A549 (cell line): ENCODE data around the gene GMDS.

Source experiments
- BHLHE40 ChIP-seq: IDR thresholded peaks from 2 replicates; pipeline ENCODE4 v1.6.1; 2012; ENCODE audit warnings: low read depth, low read length, inconsistent platforms
- CBX8 ChIP-seq: fragments of 200-600 bp; sonication (generic); IDR thresholded peaks from 2 replicates; pipeline ENCODE4 v1.6.1; 2016
- CEBPB ChIP-seq, 2 experiments: fragments of >200 bp in 1 of 2; sonication (Bioruptor Twin) in 1 of 2; formaldehyde crosslinking in 1 of 2; IDR thresholded peaks; 2 replicates each; pipeline ENCODE4 v1.6.1; 2012 to 2016
- CHD2 ChIP-seq: fragments of 150-350 bp; IDR thresholded peaks from 2 replicates; pipeline ENCODE4 v1.6.1; 2014; ENCODE audit warnings: low read length; ENCODE audit not compliant: partially characterized antibody
- EP300 ChIP-seq, 2 experiments: fragments of >200 bp; sonication (Bioruptor Twin); formaldehyde crosslinking; IDR thresholded peaks; 2 replicates in 1 of 2; 3 replicates in 1 of 2; pipeline ENCODE4 v1.6.1; 2016 to 2017
- KDM1A ChIP-seq: fragments of 200-600 bp; sonication (generic); IDR thresholded peaks from 2 replicates; pipeline ENCODE4 v1.6.1; 2016; ENCODE audit warnings: low read depth, mild to moderate bottlenecking
- NFE2L2 ChIP-seq: fragments of 150-350 bp; conservative IDR thresholded peaks from 2 replicates; pipeline ENCODE4 v1.6.1; 2014; ENCODE audit warnings: low read length
- POLR2A ChIP-seq: IDR thresholded peaks from 2 replicates; pipeline ENCODE4 v1.6.1; 2012; ENCODE audit warnings: mild to moderate bottlenecking, low read length
- RAD21 ChIP-seq, 2 experiments: fragments of >200 bp in 1 of 2; sonication (Bioruptor Twin) in 1 of 2; formaldehyde crosslinking in 1 of 2; IDR thresholded peaks in 1 of 2; conservative IDR thresholded peaks in 1 of 2; 2 replicates in 1 of 2; 3 replicates in 1 of 2; pipeline ENCODE4 v1.6.1; 2012 to 2018; ENCODE audit warnings: inconsistent platforms in 1 of 2
- RNF2 ChIP-seq: fragments of 200-600 bp; sonication (generic); IDR thresholded peaks from 2 replicates; pipeline ENCODE4 v1.6.1; 2016; ENCODE audit warnings: low read depth, mild to moderate bottlenecking, antibody characterized with exemption, moderate library complexity, borderline replicate concordance
- TFCP2L1 ChIP-seq: fragments of 250-450 bp; sonication (Bioruptor Pico); IDR thresholded peaks from 2 replicates; pipeline ENCODE4 v1.5.0; 2021; ENCODE audit warnings: mild to moderate bottlenecking
- USF2 ChIP-seq: fragments of 450-650 bp; IDR thresholded peaks from 2 replicates; pipeline ENCODE4 v1.6.1; 2014; ENCODE audit warnings: antibody characterized with exemption
- TF ChIP-seq, protein P1 (sequence below): fragments of >200 bp; sonication (Bioruptor Twin); formaldehyde crosslinking; IDR thresholded peaks from 3 replicates; pipeline ENCODE4 v1.5.1; 2016
- TF ChIP-seq, protein P2 (sequence below): fragments of 200-600 bp; sonication (generic); IDR thresholded peaks from 2 replicates; pipeline ENCODE4 v1.6.1; 2016; ENCODE audit warnings: antibody characterized with exemption, mild to moderate bottlenecking, moderate library complexity

DNA sequence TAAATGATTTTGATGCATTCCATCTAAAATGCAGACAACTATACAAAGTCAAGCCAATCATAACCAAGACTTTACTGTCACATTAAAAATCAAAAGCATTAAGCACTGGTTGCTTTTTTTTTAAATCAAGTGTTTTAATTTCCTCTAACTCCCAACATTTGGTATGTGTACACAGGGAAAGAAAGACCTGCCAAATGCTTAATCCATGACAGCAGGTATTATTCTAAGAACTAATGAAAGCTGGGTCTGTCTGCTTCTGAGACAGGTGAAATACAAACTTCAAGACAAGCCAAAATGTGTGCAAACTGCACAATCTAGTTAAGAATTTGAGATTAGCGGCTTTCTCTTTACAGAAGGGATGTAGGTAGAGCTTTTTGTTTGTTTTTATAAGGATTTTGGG is 126.1 kb downstream of the GMDS start:
- no peak for TF ChIP-seq CHD2
- TF ChIP-seq RAD21 (conservative IDR thresholded peaks at IDR 0.05 in 1 of 2, IDR thresholded peaks at IDR 0.05 in 1 of 2): no peak
- no peak for TF ChIP-seq EP300 (IDR thresholded peaks at IDR 0.05)
- no peak for TF ChIP-seq KDM1A
- TF ChIP-seq, protein P1, sequence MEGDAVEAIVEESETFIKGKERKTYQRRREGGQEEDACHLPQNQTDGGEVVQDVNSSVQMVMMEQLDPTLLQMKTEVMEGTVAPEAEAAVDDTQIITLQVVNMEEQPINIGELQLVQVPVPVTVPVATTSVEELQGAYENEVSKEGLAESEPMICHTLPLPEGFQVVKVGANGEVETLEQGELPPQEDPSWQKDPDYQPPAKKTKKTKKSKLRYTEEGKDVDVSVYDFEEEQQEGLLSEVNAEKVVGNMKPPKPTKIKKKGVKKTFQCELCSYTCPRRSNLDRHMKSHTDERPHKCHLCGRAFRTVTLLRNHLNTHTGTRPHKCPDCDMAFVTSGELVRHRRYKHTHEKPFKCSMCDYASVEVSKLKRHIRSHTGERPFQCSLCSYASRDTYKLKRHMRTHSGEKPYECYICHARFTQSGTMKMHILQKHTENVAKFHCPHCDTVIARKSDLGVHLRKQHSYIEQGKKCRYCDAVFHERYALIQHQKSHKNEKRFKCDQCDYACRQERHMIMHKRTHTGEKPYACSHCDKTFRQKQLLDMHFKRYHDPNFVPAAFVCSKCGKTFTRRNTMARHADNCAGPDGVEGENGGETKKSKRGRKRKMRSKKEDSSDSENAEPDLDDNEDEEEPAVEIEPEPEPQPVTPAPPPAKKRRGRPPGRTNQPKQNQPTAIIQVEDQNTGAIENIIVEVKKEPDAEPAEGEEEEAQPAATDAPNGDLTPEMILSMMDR: no peak
- no peak for TF ChIP-seq POLR2A
- no peak for TF ChIP-seq USF2
- TF ChIP-seq, protein P2, sequence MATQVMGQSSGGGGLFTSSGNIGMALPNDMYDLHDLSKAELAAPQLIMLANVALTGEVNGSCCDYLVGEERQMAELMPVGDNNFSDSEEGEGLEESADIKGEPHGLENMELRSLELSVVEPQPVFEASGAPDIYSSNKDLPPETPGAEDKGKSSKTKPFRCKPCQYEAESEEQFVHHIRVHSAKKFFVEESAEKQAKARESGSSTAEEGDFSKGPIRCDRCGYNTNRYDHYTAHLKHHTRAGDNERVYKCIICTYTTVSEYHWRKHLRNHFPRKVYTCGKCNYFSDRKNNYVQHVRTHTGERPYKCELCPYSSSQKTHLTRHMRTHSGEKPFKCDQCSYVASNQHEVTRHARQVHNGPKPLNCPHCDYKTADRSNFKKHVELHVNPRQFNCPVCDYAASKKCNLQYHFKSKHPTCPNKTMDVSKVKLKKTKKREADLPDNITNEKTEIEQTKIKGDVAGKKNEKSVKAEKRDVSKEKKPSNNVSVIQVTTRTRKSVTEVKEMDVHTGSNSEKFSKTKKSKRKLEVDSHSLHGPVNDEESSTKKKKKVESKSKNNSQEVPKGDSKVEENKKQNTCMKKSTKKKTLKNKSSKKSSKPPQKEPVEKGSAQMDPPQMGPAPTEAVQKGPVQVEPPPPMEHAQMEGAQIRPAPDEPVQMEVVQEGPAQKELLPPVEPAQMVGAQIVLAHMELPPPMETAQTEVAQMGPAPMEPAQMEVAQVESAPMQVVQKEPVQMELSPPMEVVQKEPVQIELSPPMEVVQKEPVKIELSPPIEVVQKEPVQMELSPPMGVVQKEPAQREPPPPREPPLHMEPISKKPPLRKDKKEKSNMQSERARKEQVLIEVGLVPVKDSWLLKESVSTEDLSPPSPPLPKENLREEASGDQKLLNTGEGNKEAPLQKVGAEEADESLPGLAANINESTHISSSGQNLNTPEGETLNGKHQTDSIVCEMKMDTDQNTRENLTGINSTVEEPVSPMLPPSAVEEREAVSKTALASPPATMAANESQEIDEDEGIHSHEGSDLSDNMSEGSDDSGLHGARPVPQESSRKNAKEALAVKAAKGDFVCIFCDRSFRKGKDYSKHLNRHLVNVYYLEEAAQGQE: no peak
- no peak for TF ChIP-seq CEBPB (IDR thresholded peaks at IDR 0.05)
- TF ChIP-seq RNF2: no peak
- no peak for TF ChIP-seq CBX8
- TF ChIP-seq NFE2L2: no peak
- no peak for TF ChIP-seq TFCP2L1 (CRISPR knock-in tag)
- no peak for TF ChIP-seq BHLHE40
